ENCODE data around the gene AP2A2.

AP2A2 gene

DNA sequence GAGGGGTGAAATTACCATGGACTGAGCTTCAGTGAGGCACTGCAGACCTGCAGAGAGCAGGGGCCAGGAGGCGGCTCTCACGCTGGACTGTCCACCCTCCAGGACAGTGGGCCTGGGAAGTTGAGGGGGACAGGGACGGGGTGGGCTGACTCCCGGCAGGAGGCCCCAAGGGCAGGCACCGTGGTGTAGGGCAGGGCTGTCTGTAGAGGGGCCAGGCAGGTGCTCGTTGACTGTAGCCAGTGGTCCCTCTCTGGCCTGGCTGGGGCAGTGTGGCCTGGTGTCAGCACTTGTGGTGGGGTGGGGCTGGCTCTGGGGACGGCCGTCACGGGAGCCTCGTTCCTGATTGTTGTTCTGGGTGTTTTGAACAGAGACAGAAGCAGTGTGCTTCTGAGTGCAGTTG, 64.4 kb downstream of the AP2A2 start:
- TF ChIP-seq, protein P1, sequence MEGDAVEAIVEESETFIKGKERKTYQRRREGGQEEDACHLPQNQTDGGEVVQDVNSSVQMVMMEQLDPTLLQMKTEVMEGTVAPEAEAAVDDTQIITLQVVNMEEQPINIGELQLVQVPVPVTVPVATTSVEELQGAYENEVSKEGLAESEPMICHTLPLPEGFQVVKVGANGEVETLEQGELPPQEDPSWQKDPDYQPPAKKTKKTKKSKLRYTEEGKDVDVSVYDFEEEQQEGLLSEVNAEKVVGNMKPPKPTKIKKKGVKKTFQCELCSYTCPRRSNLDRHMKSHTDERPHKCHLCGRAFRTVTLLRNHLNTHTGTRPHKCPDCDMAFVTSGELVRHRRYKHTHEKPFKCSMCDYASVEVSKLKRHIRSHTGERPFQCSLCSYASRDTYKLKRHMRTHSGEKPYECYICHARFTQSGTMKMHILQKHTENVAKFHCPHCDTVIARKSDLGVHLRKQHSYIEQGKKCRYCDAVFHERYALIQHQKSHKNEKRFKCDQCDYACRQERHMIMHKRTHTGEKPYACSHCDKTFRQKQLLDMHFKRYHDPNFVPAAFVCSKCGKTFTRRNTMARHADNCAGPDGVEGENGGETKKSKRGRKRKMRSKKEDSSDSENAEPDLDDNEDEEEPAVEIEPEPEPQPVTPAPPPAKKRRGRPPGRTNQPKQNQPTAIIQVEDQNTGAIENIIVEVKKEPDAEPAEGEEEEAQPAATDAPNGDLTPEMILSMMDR (IDR thresholded peaks at IDR 0.05; ENCODE audit: extremely low read depth, insufficient read depth, missing control alignments), result no peak
- in situ Hi-C loops (cut with MboI; ENCODE audit: low pct_unique_long_range_greater_than_20kb, low sequenced_read_pairs, unreplicated experiment), result no loop called here
- DNase-seq (ENCODE audit: low spot score), result no peak

DNA sequence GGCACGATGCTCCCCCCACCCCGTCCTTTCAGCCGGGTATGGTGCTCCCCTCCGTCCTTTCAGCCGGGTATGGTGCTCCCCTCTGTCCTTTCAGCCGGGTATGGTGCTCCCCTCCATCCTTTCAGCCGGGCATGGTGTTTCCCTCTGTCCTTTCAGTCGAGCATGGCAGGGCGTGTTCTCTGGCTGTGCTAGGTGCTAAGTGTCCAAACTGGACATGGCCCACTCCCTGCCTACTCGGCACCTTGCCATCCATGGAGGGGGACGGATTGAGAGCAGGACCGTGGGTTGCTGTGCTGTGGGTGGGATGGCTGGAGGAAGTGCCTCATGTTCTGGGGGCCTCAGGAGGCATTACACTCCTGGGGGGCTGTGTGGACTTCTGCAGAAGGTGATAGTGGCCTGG, 65.4 kb downstream of the AP2A2 start:
- TF ChIP-seq, protein P1 (IDR thresholded peaks at IDR 0.05; ENCODE audit: extremely low read depth, insufficient read depth, missing control alignments), result no peak
- in situ Hi-C loops (cut with MboI; ENCODE audit: low pct_unique_long_range_greater_than_20kb, low sequenced_read_pairs, unreplicated experiment), result no loop called here
- no peak for DNase-seq (ENCODE audit: low spot score)

DNA sequence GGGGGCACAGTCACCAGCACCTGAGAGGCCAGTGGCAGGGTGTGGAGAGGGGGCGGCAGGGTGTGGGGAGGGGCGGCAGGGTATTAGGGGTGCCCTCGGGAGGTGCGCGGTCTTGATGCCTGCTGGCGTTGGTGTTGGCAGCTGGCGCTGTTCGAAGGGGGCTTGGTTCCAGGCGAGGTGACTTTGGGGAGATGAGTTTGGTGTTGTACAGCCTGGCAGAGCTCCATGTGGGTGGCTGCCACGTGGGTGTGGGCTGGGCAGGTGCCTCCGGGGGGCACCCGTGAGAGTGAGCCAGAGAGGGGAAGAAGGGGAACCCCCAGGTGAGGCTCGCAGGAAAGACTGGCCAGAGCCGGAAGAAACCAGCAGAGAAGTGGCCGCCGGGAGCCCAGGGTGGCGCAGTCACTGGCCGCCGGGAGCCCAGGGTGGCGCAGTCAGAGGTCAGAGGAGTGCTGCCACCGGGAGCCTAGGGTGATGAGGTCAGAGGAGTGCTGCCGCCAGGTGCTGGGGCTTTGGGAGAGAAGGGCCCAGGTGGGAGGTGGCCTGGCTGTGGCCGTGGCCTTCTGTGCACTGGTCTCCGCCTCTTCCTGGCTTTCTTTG, 66.1 kb downstream of the AP2A2 start:
- in situ Hi-C loops (cut with MboI; ENCODE audit: low pct_unique_long_range_greater_than_20kb, low sequenced_read_pairs, unreplicated experiment), result no loop called here
- TF ChIP-seq, protein P1 (IDR thresholded peaks at IDR 0.05; ENCODE audit: extremely low read depth, insufficient read depth, missing control alignments), result no peak
- no peak for DNase-seq (ENCODE audit: low spot score)

DNA sequence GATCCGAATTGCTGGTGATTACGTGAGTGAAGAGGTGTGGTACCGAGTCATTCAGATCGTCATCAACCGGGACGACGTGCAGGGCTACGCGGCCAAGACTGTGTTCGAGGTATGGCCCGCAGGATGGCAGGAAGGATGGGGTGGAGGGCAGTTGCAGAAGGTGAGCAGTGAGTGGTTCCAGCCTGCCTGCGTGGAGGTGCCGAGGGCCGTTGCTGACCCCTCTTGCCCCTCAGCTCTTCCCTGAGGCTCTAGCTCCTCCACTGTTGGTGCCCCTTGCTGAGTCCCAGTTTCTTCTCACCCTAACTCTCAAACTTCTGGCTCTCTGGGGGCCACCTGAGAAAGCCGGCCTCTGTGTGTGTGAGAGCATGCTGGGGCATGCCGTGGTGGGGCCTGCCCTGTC, 66.9 kb downstream of the AP2A2 start:
- TF ChIP-seq, protein P1 (IDR thresholded peaks at IDR 0.05; ENCODE audit: extremely low read depth, insufficient read depth, missing control alignments), result no peak
- in situ Hi-C loops (cut with MboI; ENCODE audit: low pct_unique_long_range_greater_than_20kb, low sequenced_read_pairs, unreplicated experiment), result no loop called here
- DNase-seq (ENCODE audit: low spot score), result no peak

DNA sequence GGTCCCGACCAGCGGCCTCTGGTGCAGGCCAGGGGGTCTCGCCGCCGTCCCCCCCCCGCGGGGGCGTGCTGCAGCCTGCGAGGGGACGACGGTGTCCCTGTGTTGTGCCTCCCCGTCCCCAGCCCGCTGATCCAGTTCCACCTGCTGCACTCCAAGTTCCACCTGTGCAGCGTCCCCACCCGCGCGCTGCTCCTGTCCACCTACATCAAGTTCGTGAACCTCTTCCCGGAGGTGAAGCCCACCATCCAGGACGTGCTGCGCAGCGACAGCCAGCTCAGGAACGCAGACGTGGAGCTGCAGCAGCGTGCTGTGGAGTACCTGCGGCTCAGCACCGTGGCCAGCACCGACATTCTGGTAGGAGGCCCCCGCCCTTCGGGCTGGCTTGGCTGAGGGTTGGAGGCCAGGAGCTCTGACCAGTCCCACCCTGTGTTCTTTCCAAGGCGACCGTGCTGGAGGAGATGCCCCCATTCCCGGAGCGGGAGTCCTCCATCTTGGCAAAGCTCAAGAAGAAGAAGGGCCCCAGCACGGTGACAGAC, 68.0 kb downstream of the AP2A2 start:
- TF ChIP-seq, protein P1 (IDR thresholded peaks at IDR 0.05; ENCODE audit: extremely low read depth, insufficient read depth, missing control alignments), result no peak
- in situ Hi-C loops (cut with MboI; ENCODE audit: low pct_unique_long_range_greater_than_20kb, low sequenced_read_pairs, unreplicated experiment), result no loop called here
- no peak for DNase-seq (ENCODE audit: low spot score)

DNA sequence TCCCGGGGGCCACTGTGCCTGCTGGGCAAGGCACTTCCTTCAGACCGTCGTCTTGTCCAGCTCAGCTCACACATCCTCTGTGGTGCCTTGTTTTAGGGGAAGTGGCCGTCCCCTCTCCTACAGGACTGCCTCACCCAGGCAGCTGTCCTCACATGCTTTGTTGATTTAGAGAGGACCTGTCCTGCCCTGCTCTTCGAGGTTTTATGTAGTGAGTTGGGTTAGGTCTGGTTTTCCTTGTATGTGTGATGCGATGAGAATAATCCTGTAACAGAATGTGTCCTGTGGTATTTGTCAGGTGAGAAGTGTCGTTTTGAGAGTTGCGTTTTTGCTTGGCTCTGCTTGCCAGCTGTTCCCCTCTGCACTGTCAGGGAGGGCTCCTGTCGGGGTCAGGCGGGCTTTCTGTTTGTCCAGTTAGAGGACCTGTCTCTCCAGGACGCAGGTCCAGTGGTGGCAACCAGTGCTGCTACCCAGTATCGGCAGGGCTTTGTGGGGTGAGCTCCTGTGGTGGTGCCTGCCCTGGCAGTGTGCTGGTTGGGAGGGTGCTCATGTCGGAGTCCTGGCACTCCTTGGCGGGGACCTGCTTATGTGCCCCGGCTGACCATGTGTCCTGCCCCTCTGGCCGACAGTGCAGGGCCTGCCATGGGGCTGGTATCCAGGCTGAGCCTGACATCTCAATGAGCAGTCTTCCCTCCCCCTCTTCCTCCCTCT, 69.5 kb downstream of the AP2A2 start:
- TF ChIP-seq, protein P1 (IDR thresholded peaks at IDR 0.05; ENCODE audit: extremely low read depth, insufficient read depth, missing control alignments), result no peak
- in situ Hi-C loops (cut with MboI; ENCODE audit: low pct_unique_long_range_greater_than_20kb, low sequenced_read_pairs, unreplicated experiment), result no loop called here
- DNase-seq (ENCODE audit: low spot score), result peak; percentile 67

Data from GM13977 (cell line).